ENCODE data around the gene AEBP1. TPM values are rescaled to one million over a fixed set of nuclear protein-coding genes. Genes with fewer than 3 reads are reported as not detected.

AEBP1 gene
- total RNA-seq, 1 donor from 2014 or later = 4.1 TPM

- DNase-seq (ENCODE audit: low spot score in 2 of 2) (no peak), FAIRE-seq (no peak)
These were observed 29.1 kb downstream of the AEBP1 start for GRCh38 chr7:44133295-44133694.

GRCh38 chr7:44134943-44135628 is 30.9 kb downstream of the AEBP1 start:
- DNase-seq (ENCODE audit: low spot score in 2 of 2) (no peak), FAIRE-seq (no peak)

DNA sequence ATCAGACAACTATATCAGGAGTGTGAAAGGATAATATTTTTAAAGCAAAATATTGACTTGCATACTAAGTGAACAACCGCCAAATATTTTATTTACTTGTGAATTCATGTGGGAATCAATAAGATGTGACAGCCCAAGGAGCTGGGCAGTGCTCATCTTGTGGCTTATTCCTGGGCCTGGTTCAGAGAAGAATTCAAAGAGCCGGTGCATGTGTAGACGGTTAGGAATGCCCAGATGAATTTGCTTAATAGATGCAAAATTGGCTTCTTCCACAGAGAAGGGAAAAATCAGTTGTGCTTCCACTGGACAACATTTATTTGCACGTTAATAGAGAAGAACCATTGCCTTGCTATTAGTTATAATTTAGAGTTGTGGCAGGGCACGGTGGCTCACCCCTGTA is 32.6 kb downstream of the AEBP1 start:
- DNase-seq (ENCODE audit: low spot score in 2 of 2) (no peak), FAIRE-seq (no peak)

DNA sequence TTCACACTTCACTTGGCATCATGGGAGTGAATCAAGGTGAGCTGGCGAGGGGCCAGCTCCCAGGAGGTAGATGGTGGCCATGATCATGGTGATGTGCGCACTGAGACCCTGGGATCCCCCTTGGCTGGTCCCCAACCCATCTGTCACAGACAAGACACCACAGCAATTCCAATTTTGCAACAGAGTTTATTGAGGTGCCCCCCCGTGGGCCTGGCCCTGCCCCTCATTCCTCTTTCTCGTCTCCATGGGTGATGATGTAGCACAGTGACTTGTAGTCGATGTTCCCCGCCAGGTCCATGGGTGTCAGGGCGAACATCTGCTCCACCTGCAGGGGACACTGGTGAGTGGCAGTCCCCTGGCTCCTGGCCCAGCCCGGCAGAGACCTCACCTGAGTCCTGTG is 34.6 kb downstream of the AEBP1 start:
- no peak for FAIRE-seq
- DNase-seq (ENCODE audit: low spot score in 2 of 2) = no peak

- DNase-seq (ENCODE audit: low spot score in 2 of 2) (no peak), FAIRE-seq (no peak)
These were observed 35.3 kb downstream of the AEBP1 start for GRCh38 chr7:44139311-44140010.

GRCh38 chr7:44140341-44140740 is 36.2 kb downstream of the AEBP1 start:
- FAIRE-seq = no peak
- no peak for DNase-seq (ENCODE audit: low spot score in 2 of 2)

GRCh38 chr7:44141221-44141850 is 37.2 kb downstream of the AEBP1 start, which contains the start of gene MYL7:
TSS of gene MYL7 (minus strand) at chr7:44141332. CDS start at chr7:44141305, 27 bp downstream.
- no peak for DNase-seq (ENCODE audit: low spot score in 2 of 2)
- no peak for FAIRE-seq

- no peak for FAIRE-seq
These were observed 37.9 kb downstream of the AEBP1 start for GRCh38 chr7:44142028-44142427.

DNA sequence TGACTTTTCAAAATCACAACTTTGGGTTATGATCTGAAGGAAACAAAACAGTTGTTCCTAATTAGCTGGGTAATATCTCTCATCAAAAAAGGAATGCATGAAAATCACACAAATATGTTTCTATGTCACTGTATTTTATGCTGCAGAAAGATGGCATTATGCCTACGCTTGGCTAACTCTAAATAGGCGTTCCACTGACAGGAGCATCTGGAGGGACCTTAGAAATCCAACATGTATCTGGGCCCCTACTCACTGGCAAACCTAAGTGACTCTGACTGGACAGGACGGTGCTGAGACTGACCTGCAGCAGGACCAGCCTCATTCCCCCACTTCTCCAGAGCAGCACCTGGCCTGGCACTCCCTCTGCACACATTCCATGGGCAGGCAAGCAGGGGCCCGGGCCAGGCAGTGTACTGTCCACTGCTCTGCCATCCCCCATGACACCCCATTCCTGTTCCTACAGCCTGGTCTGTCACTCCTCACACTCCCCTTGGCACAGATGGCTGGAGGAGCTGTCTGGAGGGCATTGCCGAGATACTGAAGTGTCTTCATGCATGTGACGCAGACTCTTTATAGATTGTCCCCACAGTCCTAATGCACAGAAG is 39.6 kb downstream of the AEBP1 start:
- FAIRE-seq (no peak), DNase-seq (ENCODE audit: low spot score in 2 of 2) (no peak)

More at GRCh38 chr7:44142028-44142427, 37.9 kb downstream of the AEBP1 start:
- DNase-seq (ENCODE audit: low spot score in 2 of 2) = no peak

- DNase-seq (ENCODE audit: low spot score in 2 of 2) (no peak), FAIRE-seq (no peak)
These were observed 40.4 kb downstream of the AEBP1 start for GRCh38 chr7:44144426-44144967.

DNA sequence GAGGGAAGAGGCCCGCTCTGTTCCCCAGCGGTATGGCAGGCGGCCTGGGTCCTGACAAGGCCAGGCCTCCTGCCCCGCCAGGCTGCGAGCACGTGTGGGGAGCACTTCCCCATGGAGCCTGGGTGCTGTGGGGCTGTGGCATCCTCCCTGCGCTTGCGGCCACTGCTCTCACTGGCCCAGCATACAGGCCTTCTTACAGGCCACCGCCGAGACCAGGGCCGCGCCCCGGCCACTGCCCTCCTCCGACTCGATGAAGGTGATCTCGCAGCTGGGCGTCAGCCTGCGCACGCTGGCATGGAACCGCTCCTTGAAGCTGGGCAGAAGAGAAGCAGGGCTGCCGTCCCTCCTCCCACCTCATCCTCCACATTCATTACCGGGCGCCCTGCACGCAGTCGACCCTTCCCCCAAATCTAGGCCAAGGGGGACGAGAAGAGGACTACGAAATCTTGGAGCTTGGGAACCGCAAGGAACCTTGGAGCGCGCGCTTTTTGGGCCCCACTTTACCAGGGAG is 40.9 kb downstream of the AEBP1 start:
- no peak for DNase-seq (ENCODE audit: low spot score in 2 of 2)
- no peak for FAIRE-seq

- FAIRE-seq = no peak
- peak; percentile 50 to 82 for DNase-seq (ENCODE audit: low spot score in 2 of 2)
These were observed 41.4 kb downstream of the AEBP1 start for GRCh38 chr7:44145479-44145968.

GRCh38 chr7:44145969-44146911 is 42.1 kb downstream of the AEBP1 start:
- DNase-seq (ENCODE audit: low spot score in 2 of 2) (peak; percentile 80 to 89), FAIRE-seq (no peak)

- FAIRE-seq = no peak
- DNase-seq (ENCODE audit: low spot score in 2 of 2) = peak in 1 of 2 donors; percentile 37
These were observed 43.2 kb downstream of the AEBP1 start for GRCh38 chr7:44147026-44147991.

DNA sequence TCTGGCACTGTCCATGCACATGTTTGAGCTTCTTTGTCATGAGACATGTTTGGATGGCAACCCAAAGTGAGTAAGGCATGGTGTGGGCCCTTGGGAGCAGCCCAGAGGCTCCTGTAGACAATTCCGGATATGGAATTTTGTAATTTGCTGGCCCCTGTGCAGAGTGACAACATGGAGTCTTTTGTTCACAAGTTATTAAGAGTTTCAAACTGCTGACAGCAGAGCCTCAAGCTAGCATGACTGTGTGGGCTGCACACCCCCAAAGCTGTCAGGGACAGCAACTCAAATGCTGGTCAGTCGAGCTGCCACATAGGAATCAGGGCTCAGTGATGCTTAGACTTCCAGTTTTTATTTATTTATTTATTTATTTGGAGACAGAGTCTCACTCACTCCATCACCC is 44.0 kb downstream of the AEBP1 start:
- FAIRE-seq (no peak), DNase-seq (ENCODE audit: low spot score in 2 of 2) (no peak)

GRCh38 chr7:44148961-44149536 is 44.9 kb downstream of the AEBP1 start:
- DNase-seq (ENCODE audit: low spot score in 2 of 2) (no peak), FAIRE-seq (no peak)

DNA sequence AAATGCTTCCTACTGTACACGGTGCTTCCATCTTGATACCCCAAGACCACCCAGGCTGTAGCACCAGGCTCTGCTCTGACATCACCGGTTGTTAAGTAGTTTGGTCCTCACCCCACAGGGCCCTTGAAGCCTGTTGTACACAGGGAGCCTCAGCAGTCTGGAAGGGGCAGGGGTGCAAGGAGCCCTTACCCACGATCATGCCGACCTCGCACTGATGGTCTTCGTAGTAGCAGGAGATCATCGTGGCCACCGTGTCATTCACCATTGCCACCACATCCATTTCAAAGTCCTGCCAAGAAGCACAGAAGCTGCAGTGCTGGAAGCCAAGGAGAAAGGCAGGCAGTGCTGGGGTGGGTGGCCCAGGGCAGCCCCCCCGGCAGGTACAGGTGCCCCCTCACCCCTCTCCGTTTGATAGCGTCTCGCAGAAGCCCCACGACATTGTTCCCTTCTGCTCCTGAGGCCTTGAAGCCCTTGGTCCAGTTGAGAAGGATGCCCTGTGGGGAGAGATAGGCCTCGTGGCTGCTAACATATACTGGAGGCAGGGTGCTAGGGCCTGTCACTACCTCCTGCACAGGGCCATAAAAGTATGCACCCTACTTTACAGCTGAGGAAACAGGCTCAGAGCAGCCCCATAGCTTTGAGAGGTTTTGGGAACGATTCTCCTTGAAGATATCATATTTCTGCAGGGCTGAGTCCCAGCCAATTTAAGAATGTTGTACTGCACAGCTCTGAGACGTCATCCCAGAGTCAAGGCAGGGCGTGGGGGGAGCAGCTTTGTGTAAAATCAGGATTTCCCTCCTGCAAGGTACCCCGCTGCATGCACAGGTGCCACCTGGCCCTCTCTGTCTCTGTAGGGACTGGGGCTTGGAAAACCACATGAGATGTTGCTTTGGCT is 45.7 kb downstream of the AEBP1 start:
- FAIRE-seq = no peak
- no peak for DNase-seq (ENCODE audit: low spot score in 2 of 2)

Measured in frontal cortex (tissue), 4 donors.